GM19452 (cell line): Measurements from ENCODE around the gene INSM2.

Experiments used
- ATAC-seq: cut with Tn5 transposase; IDR thresholded peaks from one replicate; pipeline ENCODE4 v1.9.1; 2021; ENCODE audit not compliant: unreplicated experiment

INSM2 gene

DNA sequence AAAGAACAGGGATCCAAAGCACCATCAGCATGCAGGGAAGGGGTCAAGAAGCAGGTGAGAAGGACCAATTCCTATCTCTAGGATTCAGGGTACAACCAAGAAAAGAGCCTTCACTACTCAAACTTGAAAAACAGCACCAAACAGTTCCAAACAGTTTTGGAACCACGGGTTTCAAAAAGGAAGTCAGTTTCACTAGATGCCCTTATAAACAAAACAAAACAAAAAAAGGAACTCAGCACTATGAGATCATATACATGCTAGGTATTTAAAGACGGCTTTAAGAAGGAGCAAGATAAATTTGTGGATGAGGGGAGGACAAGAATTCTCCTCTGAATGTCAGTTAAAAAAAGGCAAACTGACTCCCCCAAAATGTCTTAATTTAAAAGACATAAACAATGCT lies 6.0 kb downstream of the INSM2 start:
- no peak for ATAC-seq

DNA sequence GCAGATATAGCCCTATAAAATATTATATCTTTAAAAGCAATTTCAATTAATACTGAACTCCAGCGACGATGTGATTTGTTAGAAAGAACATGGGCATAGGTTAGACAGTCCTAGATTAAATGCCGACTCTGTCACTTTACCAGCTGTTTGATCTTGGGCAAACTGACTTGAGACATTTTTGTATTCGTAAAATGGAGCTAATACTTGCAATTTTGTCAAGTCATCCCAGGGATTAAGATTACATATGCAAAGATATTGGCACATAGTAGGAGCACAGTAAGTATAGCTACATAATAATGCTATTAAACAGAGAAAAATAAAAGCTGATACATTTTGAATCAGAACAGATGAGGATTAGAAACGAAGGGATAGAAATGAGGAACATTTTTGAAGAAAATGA lies 9.0 kb downstream of the INSM2 start:
- ATAC-seq = no peak

DNA sequence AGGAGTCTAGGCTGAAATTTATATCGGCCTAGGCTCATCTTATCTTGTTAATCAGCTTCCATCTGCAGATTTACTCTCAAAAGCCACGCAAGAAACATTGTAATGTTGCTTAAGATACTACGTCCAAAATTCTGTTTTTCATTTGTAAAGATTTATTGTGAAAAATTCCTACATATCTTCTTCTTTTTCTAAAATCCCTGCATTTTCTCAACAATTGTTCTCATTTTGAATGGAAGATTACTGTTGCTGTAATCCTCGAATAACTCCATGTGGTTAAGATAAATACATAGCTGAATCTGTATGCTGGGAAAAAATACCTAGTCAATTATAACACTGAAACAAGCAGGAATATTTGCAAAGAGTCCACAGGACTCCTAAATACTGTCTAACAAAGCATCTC lies 15.6 kb downstream of the INSM2 start:
- ATAC-seq = no peak

DNA sequence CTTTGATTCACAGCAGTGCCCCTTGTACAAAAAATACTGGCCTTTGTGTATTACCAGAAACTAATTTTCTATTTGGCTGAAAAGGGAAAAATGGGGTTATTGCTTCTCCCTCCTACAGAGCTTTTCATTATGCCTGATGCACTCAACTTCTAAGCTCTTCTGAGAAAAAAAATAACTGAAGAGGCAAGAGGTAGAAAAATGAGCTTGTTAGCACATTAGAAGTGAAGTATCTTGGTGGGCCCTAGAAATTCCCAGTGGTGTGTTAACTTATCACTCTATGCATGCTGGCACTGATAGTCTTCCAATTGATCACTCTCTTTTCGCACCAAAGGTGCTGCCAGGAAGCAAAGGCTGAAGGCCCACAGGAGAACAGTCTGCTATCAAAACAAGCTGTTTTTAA lies 17.1 kb downstream of the INSM2 start:
- no peak for ATAC-seq

DNA sequence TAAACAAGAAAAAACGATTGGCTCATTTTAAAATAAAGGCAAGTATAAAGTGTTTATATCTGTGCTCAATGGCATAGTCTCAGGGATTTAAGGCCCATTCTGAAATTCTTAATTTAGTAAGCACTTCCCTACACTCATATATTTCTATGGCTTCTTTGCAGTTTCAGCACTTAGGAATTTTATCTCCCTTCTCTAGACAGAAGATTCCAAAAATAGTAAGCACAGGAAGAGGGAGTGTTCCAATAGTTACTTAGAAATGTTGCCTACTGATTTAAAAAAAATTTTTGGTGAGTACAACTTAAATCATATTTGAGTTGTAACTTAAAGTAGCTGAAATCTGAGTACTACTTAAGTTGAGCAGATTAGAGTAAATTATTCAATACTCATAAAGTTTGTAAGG lies 19.8 kb downstream of the INSM2 start:
- no peak for ATAC-seq

DNA sequence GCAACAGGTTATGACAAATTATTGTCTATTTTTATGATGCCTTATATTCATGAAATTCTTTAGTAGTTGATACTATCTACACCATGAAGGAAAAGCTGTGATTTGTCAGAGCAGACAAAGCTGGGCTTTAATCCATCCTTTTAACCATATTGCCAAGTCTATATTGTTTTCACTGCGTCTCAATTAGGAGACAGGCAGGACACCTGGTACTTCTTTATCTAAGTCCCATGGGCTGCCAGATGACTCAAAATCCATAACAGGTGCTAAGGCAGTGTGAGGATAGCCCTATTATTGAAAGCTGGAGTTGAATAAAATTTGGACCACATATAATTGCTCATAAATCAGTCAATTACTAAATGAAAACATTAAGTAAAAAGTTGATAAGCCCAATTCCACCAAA lies 22.6 kb downstream of the INSM2 start:
- no peak for ATAC-seq

DNA sequence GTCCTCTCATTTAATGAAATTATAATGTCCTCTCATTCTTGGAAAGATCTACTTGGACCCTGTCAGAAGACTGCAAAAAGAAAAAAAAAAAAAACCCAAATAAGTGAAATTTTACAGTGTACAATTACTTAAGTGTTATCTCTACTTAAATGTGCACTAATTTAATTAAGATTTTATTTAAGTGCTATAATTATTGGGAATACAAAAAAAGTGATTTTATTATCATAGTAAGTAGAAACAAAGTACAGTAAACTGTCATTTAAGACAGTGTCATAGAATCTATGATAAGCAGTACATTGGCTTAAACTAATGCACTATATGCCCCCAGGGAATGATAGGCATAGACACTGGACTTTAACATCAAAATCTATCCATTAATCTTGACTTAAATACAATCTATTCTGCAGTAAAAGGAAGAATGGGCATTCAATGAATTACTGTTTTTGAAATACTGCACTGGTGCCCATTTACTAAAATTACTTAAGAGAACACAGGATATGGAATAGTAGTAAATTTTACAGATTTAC lies 23.3 kb downstream of the INSM2 start:
- ATAC-seq = no peak

DNA sequence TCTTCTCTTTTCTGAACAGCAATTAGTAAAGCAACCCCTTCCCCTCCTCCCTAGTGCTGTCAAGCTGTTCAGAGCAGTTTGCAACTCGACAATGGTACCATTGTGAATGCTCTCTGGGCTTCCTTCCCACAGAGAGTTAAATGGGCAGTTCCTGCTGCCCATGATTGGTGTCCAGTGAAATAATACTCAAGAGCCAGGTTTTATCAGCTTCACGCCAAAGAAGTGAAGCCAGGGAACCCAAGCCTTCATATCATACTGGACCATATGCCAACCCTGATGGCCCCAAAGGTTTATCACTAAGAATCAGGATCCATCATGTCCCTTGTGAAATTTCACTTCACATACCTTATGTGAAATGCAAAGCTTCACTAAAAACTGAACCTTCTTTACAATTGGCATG lies 24.7 kb downstream of the INSM2 start:
- ATAC-seq = no peak

DNA sequence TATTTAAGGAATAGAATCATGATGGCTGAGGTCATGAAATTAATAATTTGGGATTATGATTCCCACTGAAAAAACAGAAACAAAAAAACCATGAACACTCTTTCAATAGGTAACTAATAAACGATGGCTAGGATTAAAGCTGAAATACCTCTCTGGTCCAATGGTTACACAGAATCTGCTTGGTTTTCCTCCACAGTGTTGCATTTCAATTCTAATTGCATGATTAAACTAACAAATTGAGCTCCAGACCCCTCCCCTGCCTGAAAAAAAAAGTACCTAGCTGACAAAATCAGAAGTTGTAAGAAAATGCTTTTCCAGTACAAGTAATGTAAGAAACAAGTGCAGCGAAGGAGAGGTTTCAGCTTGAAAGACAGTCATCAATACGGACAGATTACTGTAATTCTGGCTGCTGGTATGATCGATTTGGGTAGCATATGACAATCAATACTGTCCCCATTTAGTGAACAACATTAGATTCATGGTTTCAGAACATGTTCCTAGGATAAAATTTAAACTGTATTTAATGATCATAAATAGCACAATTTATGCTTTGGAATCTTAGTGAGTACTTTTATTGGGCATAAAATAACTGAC lies 32.0 kb downstream of the INSM2 start:
- ATAC-seq = no peak

DNA sequence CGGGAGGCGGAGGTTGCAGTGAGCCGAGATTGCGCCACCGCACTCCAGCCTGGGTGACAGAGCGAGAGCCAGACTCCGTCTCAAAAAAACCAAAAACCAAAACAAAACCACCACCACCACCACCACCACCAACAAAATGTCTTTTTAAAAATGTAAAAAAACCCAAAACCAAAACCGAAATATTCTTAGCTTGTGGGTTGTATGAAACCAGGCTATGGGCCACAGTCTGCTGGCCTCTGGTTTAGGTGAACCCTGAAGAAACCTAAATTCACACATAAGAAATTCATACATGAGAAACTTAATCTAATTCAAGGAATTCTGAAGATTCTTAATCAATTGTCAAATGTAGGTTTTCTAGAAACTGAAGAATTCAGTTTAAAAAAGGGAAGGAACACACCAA lies 37.6 kb downstream of the INSM2 start:
- no peak for ATAC-seq

DNA sequence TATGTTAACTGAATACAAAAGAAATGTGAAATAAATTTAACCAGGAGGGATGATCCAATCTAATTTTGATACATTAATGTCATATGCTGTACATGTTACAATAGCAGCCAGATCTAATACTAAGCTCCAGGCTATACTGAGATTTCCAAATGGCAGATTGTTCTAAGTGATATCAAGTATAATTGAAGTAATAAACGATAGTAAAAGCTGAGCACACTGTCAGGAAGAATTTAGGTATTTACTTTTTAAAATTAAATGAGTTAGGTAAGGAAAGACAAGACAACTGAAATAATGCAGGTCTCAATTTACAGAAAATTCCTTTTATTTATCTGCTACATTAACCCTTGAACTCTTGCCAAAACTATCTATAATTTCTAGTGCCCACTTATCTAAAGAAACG lies 39.9 kb downstream of the INSM2 start:
- no peak for ATAC-seq

DNA sequence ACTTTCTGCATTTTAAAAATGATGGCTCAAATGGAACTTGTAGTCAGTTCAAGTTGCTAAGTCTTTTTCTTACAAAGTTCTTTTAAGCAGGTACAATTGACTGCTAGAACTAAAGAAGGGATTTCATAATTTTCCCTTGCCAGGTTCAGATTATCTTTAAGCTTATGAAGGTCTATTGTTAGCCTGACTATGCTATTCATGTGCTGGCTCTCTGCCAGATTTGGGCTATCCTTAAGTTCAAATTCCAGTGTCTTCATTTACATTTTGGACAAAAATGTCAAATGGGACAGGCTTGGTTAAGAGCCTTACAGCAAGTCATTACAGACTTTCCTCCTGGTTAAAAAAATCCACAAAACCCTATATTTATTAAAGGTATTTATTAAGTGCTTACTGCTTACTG lies 42.3 kb downstream of the INSM2 start:
- ATAC-seq = no peak

DNA sequence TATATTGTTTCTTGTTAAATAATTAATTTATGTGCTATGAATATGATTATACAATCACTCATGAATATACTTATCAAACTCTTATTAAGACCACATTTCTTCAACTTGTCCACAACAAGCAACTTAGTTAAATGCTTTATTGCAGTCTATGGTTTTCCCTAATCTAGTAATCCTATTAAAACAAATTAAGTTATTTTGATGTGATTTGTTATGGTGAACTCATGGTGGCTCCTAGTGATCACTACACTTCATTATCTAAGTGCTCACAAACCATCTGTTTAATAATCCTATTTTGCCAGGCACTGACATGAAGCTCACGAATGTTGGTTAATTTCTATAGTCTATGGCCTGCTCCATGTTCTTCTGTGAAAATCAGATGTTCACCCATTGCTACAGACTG lies 42.9 kb downstream of the INSM2 start:
- no peak for ATAC-seq

DNA sequence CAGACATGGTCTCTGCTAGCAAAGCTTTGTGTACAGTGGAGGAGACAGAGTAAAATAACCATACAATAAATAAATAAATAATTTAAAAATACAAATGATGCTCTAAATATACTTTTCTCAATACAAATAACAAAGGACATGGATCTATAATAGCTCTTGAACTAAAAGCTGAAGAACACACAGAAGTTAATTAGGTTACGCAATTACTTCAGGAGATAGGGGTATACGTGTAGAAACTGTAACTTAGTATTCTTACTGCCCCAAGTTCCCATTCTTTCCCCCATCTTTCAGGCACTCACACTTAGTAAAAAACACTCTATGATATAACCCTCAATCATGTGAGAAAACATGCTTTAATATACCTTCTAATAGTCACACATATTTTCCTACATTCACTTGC lies 44.2 kb downstream of the INSM2 start:
- ATAC-seq = no peak

DNA sequence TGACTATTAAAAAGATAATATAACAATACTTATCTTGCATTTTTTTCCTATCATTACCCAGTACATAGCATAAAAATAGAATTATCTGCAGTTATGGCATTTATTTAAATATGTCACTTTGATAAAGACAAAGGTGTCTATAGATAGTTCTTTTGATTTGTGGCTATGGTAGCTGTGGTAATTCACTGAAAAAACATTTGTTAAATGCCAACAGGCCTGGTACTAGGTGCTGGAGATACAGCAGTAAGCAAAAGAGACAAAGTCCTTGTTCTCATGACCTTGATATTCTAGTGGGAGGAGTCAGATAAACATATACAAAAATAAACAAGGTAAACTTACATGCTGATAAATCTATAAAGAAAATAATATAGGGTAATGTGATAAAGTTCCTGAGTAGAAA lies 44.7 kb downstream of the INSM2 start:
- ATAC-seq = no peak
